Muscle of leg (tissue), 16 donors: ENCODE results near the gene TLX2. TPM values are rescaled to one million over a fixed set of nuclear protein-coding genes. Genes with fewer than 3 reads are reported as not detected.
"Not testable (repeated sequence)": the region's sequence is repeated elsewhere in the genome, so short reads cannot be mapped to it uniquely, and the experiment has no call there.

Source experiments
- DNase-seq: peaks from one replicate; pipeline ENCODE4 v3.0.0; 2013
- H3K27ac ChIP-seq: one replicate; pipeline ENCODE4 v1.5.1; 2013; ENCODE audit warnings: mild to moderate bottlenecking, low read length, control low read depth
- H3K27me3 ChIP-seq: one replicate; pipeline ENCODE4 v1.6.1; 2013; ENCODE audit warnings: low read length; ENCODE audit not compliant: control insufficient read depth, insufficient read depth
- H3K36me3 ChIP-seq: one replicate; pipeline ENCODE4 v1.6.1; 2013; ENCODE audit warnings: low read length; ENCODE audit not compliant: control insufficient read depth, insufficient read depth
- H3K4me1 ChIP-seq: one replicate; pipeline ENCODE4 v1.6.1; 2013; ENCODE audit warnings: low read length; ENCODE audit not compliant: control insufficient read depth, insufficient read depth
- H3K4me3 ChIP-seq: one replicate; pipeline ENCODE4 v1.5.1; 2013; ENCODE audit warnings: low read length, control low read depth
- H3K9me3 ChIP-seq: replicated peaks from 2 replicates; pipeline ENCODE4 v1.6.1; 2013; ENCODE audit warnings: low read depth, low read length; ENCODE audit not compliant: control insufficient read depth
- whole genome bisulfite sequencing: methylation state at CpG from one replicate; pipeline ENCODE4 v1.1.5; 2013; ENCODE audit warnings: missing lambda C conversion rate; ENCODE audit not compliant: insufficient coverage; 5-methylcytosine and 5-hydroxymethylcytosine counted together
- long read RNA-seq, 11 donors: transcript quantifications; one replicate each; lab custom pipeline, GENCODE V29; 2026
- polyA plus RNA-seq, 8 donors: library from polyadenylated mRNA; unstranded; fragments of 120-200 nt; gene quantifications; one replicate each; pipeline versions ENCODE4 v1.2.1 to v1.2.3, GENCODE V29; 2013; ENCODE audit warnings: inconsistent platforms in 1 of 8, low replicate concordance in 1 of 8; ENCODE audit not compliant: insufficient read length in 8 of 8, insufficient read depth in 1 of 8
- total RNA-seq: library from RNA; stranded (reverse); fragments of 120-200 nt; gene quantifications from one replicate; pipeline ENCODE4 v1.2.4, GENCODE V29; 2013

The TLX2 gene
- not detected for total RNA-seq
- under 1 TPM in 1 of 8 donors, not detected in 7; 0.14 TPM for polyA plus RNA-seq
- long read RNA-seq, donor 1: 0 reads
- long read RNA-seq, donor 2: 0 reads
- long read RNA-seq, donor 3: 0 reads
- long read RNA-seq, donor 4: 0 reads
- long read RNA-seq, donor 5: 0 reads
- long read RNA-seq, donor 6: 0 reads
- long read RNA-seq, donor 7: 0 reads
- long read RNA-seq, donor 8: 0 reads
- long read RNA-seq, donor 9: 0 reads
- long read RNA-seq, donor 10: 0 reads
- long read RNA-seq, donor 11: 0 reads

GRCh38 chr2:74514368-74515270 is at the start of gene TLX2:
Gene TLX2, plus strand, starts transcription at chr2:74514450. Its CDS starts 357 bp downstream, at chr2:74514807.
- DNase-seq: no peak
- no peak within 1 kb of the TSS for H3K4me3 ChIP-seq
- no peaks in the 10 kb centered on the region for H3K9me3 ChIP-seq
- H3K4me1 ChIP-seq: peaks cover 24% of the 10 kb centered on the region
- no peak within 1 kb of the TSS for H3K27ac ChIP-seq
- 2% methylated on average over 61 of the region's 82 CpGs for WGBS
- no peaks in the 10 kb centered on the region for H3K36me3 ChIP-seq
- peaks cover 95% of the 10 kb centered on the region for H3K27me3 ChIP-seq

- not testable (repeated sequence) for DNase-seq, H3K27me3 ChIP-seq, H3K9me3 ChIP-seq, H3K4me3 ChIP-seq, H3K27ac ChIP-seq
- 95% methylated on average over 4 of the region's 12 CpGs for WGBS
- Histone ChIP-seq H3K4me1 (peaks cover 11% of the 10 kb centered on the region), H3K36me3 (peaks cover 17% of the 10 kb centered on the region)
These were observed 43.5 kb upstream of the TLX2 start for GRCh38 chr2:74470742-74471141.

GRCh38 chr2:74471332-74472065 is 42.8 kb upstream of the TLX2 start:
- peaks cover 22% of the 10 kb centered on the region for H3K36me3 ChIP-seq
- no peaks in the 10 kb centered on the region for H3K27me3 ChIP-seq
- peaks cover 11% of the 10 kb centered on the region for H3K4me1 ChIP-seq
- peak overlapping the region; percentile 51 for H3K4me3 ChIP-seq
- H3K9me3 ChIP-seq: no peaks in the 10 kb centered on the region
- peak overlapping the region; percentile 86 for H3K27ac ChIP-seq
- 45% methylated on average over 4 of the region's 16 CpGs for WGBS
- no peak for DNase-seq

GRCh38 chr2:74472086-74472944 is 41.9 kb upstream of the TLX2 start, which contains the start of gene MRPL53:
Gene MRPL53, minus strand, starts transcription at chr2:74472680. Its CDS starts 20 bp downstream, at chr2:74472660.
- Histone ChIP-seq H3K27ac (peak within 1 kb of the TSS; percentile 86), H3K4me1 (peaks cover 11% of the 10 kb centered on the region), H3K4me3 (peak within 1 kb of the TSS; percentile 51), H3K9me3 (no peaks in the 10 kb centered on the region), H3K36me3 (peaks cover 29% of the 10 kb centered on the region), H3K27me3 (no peaks in the 10 kb centered on the region)
- 0% methylated on average over 62 of the region's 66 CpGs for WGBS
- peak; percentile 98 for DNase-seq

GRCh38 chr2:74472945-74473258 is 41.3 kb upstream of the TLX2 start:
- peaks cover 11% of the 10 kb centered on the region for H3K4me1 ChIP-seq
- WGBS: 0% methylated on average over 3 of the region's 7 CpGs
- peak overlapping the region; percentile 51 for H3K4me3 ChIP-seq
- no peaks in the 10 kb centered on the region for H3K27me3 ChIP-seq
- peaks cover 34% of the 10 kb centered on the region for H3K36me3 ChIP-seq
- H3K9me3 ChIP-seq: no peaks in the 10 kb centered on the region
- no peak for DNase-seq
- H3K27ac ChIP-seq: peak overlapping the region; percentile 86

GRCh38 chr2:74474481-74474880 is 39.8 kb upstream of the TLX2 start:
- DNase-seq: no peak
- Histone ChIP-seq H3K4me1 (peaks cover 11% of the 10 kb centered on the region), H3K27me3 (no peaks in the 10 kb centered on the region), H3K4me3 (no peak overlapping the region), H3K36me3 (peaks cover 38% of the 10 kb centered on the region), H3K9me3 (no peaks in the 10 kb centered on the region), H3K27ac (no peak overlapping the region)
- 91% methylated on average over 6 of the region's 6 CpGs for WGBS

GRCh38 chr2:74474899-74475298 is 39.4 kb upstream of the TLX2 start:
- no peak for DNase-seq
- Histone ChIP-seq H3K4me1 (peaks cover 11% of the 10 kb centered on the region), H3K27me3 (no peaks in the 10 kb centered on the region), H3K27ac (no peak overlapping the region), H3K36me3 (peaks cover 39% of the 10 kb centered on the region), H3K4me3 (no peak overlapping the region), H3K9me3 (no peaks in the 10 kb centered on the region)
- 78% methylated on average over 5 of the region's 5 CpGs for WGBS

GRCh38 chr2:74481431-74481830 is 32.8 kb upstream of the TLX2 start:
- WGBS: no CpG with 5 or more reads among the region's 3 CpGs
- Histone ChIP-seq H3K9me3 (no peaks in the 10 kb centered on the region), H3K4me3 (peak overlapping the region; percentile 86), H3K27ac (no peak overlapping the region), H3K27me3 (no peaks in the 10 kb centered on the region), H3K4me1 (peaks cover 24% of the 10 kb centered on the region), H3K36me3 (peaks cover 35% of the 10 kb centered on the region)
- DNase-seq: no peak

GRCh38 chr2:74481961-74482800 is 32.1 kb upstream of the TLX2 start:
- Histone ChIP-seq H3K36me3 (peaks cover 29% of the 10 kb centered on the region), H3K9me3 (no peaks in the 10 kb centered on the region), H3K27me3 (no peaks in the 10 kb centered on the region), H3K4me3 (peak overlapping the region; percentile 86), H3K4me1 (peaks cover 24% of the 10 kb centered on the region), H3K27ac (peak overlapping the region; percentile 96)
- under 1% methylated on average over 69 of the region's 80 CpGs for WGBS
- DNase-seq: no peak
